ENCODE results near the gene RHBDF1.

- TF ChIP-seq POLR2A (IDR thresholded peaks at IDR 0.05) = no peak
- TF ChIP-seq CTCF (IDR thresholded peaks at IDR 0.05 in 4 of 5, conservative IDR thresholded peaks at IDR 0.05 in 1 of 5) = no peak
Measured at GRCh38 chr16:119835-120491, 47.5 kb upstream of the RHBDF1 start.
